GM08714 (cell line): ENCODE data around the gene NOS1AP.
"Not testable (repeated sequence)": the region's sequence is repeated elsewhere in the genome, so short reads cannot be mapped to it uniquely, and the experiment has no call there.

Source experiments
- H3K4me3 ChIP-seq: fragments of 200-500 bp; sonication (Bioruptor generic); 2 replicates; pipeline ENCODE4 v1.5.1; 2014; ENCODE audit warnings: mild to moderate bottlenecking, low read length, inconsistent platforms
- ZNF274 ChIP-seq: IDR thresholded peaks from 2 replicates; pipeline ENCODE4 v1.6.1; 2012; ENCODE audit warnings: mild to moderate bottlenecking, low read depth, low read length

The NOS1AP gene

GRCh38 chr1:162193221-162193620 is 123.7 kb downstream of the NOS1AP start:
- no peak for TF ChIP-seq ZNF274
- no peak overlapping the region for H3K4me3 ChIP-seq

- H3K4me3 ChIP-seq, result no peak overlapping the region
- TF ChIP-seq ZNF274, result no peak
Measured at GRCh38 chr1:162193815-162194214, 124.3 kb downstream of the NOS1AP start.

- TF ChIP-seq ZNF274, result no peak
Measured at GRCh38 chr1:162195567-162195966, 126.1 kb downstream of the NOS1AP start.

GRCh38 chr1:162196387-162196786 is 126.9 kb downstream of the NOS1AP start:
- H3K4me3 ChIP-seq, result no peak overlapping the region
- no peak for TF ChIP-seq ZNF274

More at GRCh38 chr1:162195567-162195966, 126.1 kb downstream of the NOS1AP start:
- no peak overlapping the region for H3K4me3 ChIP-seq

- TF ChIP-seq ZNF274, result no peak
- H3K4me3 ChIP-seq, result no peak overlapping the region
Measured at GRCh38 chr1:162197041-162197531, 127.6 kb downstream of the NOS1AP start.

GRCh38 chr1:162197615-162198421 is 128.3 kb downstream of the NOS1AP start:
- no peak overlapping the region for H3K4me3 ChIP-seq
- TF ChIP-seq ZNF274, result no peak

- no peak overlapping the region for H3K4me3 ChIP-seq
- TF ChIP-seq ZNF274, result no peak
Measured at GRCh38 chr1:162200096-162200847, 130.8 kb downstream of the NOS1AP start.

GRCh38 chr1:162201062-162201461 is 131.6 kb downstream of the NOS1AP start:
- not testable (repeated sequence) for H3K4me3 ChIP-seq

- H3K4me3 ChIP-seq, result no peak overlapping the region
- TF ChIP-seq ZNF274, result no peak
Measured at GRCh38 chr1:162204129-162204822, 134.8 kb downstream of the NOS1AP start.

- no peak for TF ChIP-seq ZNF274
- H3K4me3 ChIP-seq, result no peak overlapping the region
Measured at GRCh38 chr1:162204823-162205155, 135.3 kb downstream of the NOS1AP start.

GRCh38 chr1:162206300-162206699 is 136.8 kb downstream of the NOS1AP start:
- TF ChIP-seq ZNF274, result no peak
- no peak overlapping the region for H3K4me3 ChIP-seq

GRCh38 chr1:162206749-162207635 is 137.5 kb downstream of the NOS1AP start:
- no peak overlapping the region for H3K4me3 ChIP-seq
- no peak for TF ChIP-seq ZNF274

- no peak for TF ChIP-seq ZNF274
- no peak overlapping the region for H3K4me3 ChIP-seq
Measured at GRCh38 chr1:162207862-162208261, 138.4 kb downstream of the NOS1AP start.

- no peak overlapping the region for H3K4me3 ChIP-seq
- no peak for TF ChIP-seq ZNF274
Measured at GRCh38 chr1:162210196-162210595, 140.7 kb downstream of the NOS1AP start.
